Measurements from ENCODE around the gene LILRB3.
"Not testable (repeated sequence)": the region's sequence is repeated elsewhere in the genome, so short reads cannot be mapped to it uniquely, and the experiment has no call there.

DNA sequence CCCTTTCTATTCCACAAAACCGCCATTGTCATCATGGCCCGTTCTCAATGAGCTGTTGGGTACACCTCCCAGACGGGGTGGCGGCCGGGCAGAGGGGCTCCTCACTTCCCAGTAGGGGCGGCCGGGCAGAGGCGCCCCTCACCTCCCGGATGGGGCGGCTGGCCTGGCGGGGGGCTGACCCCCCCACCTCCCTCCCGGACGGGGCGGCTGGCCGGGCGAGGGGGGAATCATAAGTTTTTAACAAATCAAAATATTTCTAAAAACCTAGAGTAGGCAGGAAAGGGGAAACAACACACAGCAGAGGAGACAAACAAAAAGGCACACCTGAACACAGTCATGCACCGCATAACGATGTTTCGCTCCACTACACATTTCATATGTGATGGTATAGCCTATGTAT lies 8.1 kb downstream of the LILRB3 start:
- TF ChIP-seq POLR2A (IDR thresholded peaks at IDR 0.05) = not testable (repeated sequence)
- TF ChIP-seq, protein P1, sequence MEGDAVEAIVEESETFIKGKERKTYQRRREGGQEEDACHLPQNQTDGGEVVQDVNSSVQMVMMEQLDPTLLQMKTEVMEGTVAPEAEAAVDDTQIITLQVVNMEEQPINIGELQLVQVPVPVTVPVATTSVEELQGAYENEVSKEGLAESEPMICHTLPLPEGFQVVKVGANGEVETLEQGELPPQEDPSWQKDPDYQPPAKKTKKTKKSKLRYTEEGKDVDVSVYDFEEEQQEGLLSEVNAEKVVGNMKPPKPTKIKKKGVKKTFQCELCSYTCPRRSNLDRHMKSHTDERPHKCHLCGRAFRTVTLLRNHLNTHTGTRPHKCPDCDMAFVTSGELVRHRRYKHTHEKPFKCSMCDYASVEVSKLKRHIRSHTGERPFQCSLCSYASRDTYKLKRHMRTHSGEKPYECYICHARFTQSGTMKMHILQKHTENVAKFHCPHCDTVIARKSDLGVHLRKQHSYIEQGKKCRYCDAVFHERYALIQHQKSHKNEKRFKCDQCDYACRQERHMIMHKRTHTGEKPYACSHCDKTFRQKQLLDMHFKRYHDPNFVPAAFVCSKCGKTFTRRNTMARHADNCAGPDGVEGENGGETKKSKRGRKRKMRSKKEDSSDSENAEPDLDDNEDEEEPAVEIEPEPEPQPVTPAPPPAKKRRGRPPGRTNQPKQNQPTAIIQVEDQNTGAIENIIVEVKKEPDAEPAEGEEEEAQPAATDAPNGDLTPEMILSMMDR (IDR thresholded peaks at IDR 0.05 in 4 of 5, conservative IDR thresholded peaks at IDR 0.05 in 1 of 5) = not testable (repeated sequence)

Measured in gastrocnemius medialis (tissue), 4 donors.